Activated CD8-positive, alpha-beta T cell treated with anti-CD3 and anti-CD28 coated beads for 36 hours (primary cell): Measurements from ENCODE around the gene CYTH4. TPM values are rescaled to one million over a fixed set of nuclear protein-coding genes. Genes with fewer than 3 reads are reported as not detected.

Source experiments
- ATAC-seq: fragments of 200-7000 bp; cut with Tn5 transposase; one replicate; pipeline ENCODE4 v1.10.0; 2021; ENCODE audit warnings: mild to moderate bottlenecking, moderate library complexity
- CTCF ChIA-PET: fragments of 350-600 bp; sonication (Branson Sonifier 250); formaldehyde crosslinking; loops from one replicate; lab custom pipeline; 2021; ENCODE audit warnings: antibody characterized with exemption; lab: Charles Lee
- POLR2A ChIA-PET: fragments of 350-600 bp; sonication (Branson Sonifier 250); formaldehyde crosslinking; loops from one replicate; lab custom pipeline; 2021; ENCODE audit warnings: antibody characterized with exemption; lab: Charles Lee
- DNase-seq: peaks from one replicate; pipeline ENCODE4 v3.0.0-alpha.2; 2020
- H3K27ac Mint-ChIP-seq: one replicate; pipeline ENCODE4 v1.8.0; 2021; ENCODE audit warnings: mild to moderate bottlenecking, mixed read lengths
- H3K27me3 Mint-ChIP-seq: one replicate; pipeline ENCODE4 v1.8.0; 2021; ENCODE audit warnings: mixed read lengths
- H3K36me3 Mint-ChIP-seq: one replicate; pipeline ENCODE4 v1.8.0; 2021; ENCODE audit warnings: low read depth, mixed read lengths
- H3K4me1 Mint-ChIP-seq: one replicate; pipeline ENCODE4 v1.8.0; 2021; ENCODE audit warnings: low read depth, mixed read lengths
- H3K4me3 Mint-ChIP-seq: one replicate; pipeline ENCODE4 v1.8.0; 2021; ENCODE audit warnings: mild to moderate bottlenecking, moderate library complexity, mixed read lengths
- H3K9me3 Mint-ChIP-seq: one replicate; pipeline ENCODE4 v1.8.0; 2021; ENCODE audit warnings: mixed read lengths
- intact Hi-C: fragments of 100-400 bp; cut with micrococcal nuclease; formaldehyde crosslinking; loops from one replicate; pipeline ENCODE4 v1.10.0; 2022
- total RNA-seq, 2 experiments: library from RNA; stranded (reverse); gene quantifications; one replicate each; pipeline ENCODE4 v1.2.3, GENCODE V29; 2021
- TF ChIP-seq, protein P1 (sequence below): fragments of 200-600 bp; IDR thresholded peaks from one replicate; pipeline ENCODE4 v1.8.0; 2022; ENCODE audit warnings: antibody characterized with exemption, mild to moderate bottlenecking

CYTH4 gene
- total RNA-seq, 2 experiments from 2014 or later: 33.2 to 33.4 TPM

DNA sequence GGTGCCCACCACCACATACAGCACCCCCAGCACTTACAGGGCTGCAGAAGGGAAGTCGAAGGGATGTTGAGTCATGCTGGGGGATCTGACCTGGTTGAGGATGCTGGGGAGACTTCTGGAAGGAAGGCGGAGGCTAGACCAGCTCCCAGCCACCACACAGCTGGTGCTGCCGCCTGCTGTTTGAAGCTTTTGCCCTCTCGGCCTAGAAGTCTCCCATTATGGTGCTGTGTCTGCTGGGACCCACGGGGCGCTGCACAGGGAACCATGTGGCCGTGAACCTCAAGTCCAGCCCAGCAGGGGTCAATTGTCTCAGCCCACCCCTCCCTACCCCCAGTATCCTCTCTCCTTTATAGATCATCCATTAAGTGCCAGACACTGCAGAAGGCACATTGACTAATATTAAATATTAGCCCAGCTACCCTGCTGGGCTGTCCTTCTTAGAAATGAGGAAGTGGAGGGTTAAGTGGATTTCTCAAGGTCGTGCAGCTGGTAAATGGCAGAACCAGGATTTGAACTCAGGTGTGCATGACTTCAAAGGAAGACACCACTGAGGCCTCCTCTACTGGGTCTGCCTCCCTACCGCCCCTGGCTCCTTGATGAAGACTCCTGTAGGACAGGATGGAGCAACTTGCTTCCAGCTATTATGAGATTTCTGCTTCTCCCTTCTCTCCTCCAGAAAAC, 49.7 kb downstream of the CYTH4 start:
- intact Hi-C loops: no loop called here
- Mint-ChIP-seq H3K27me3 (peaks cover 49% of the 10 kb centered on the region), H3K4me3 (no peak overlapping the region), H3K36me3 (no peaks in the 10 kb centered on the region), H3K4me1 (peaks cover 10% of the 10 kb centered on the region), H3K9me3 (no peaks in the 10 kb centered on the region), H3K27ac (no peak overlapping the region)
- ATAC-seq (no peak), DNase-seq (no peak)
- POLR2A ChIA-PET: interaction anchor here (0.6 kb wide), 1 partner anchor 170 kb away, joined by 3 read pairs; no protein-coding TSS in a partner anchor
- CTCF ChIA-PET: interaction anchor here (1.0 to 1.6 kb wide), 3 partner anchors 16 to 126 kb away, joined by 3 to 6 read pairs (median 3); no protein-coding TSS in a partner anchor
- TF ChIP-seq, protein P1, sequence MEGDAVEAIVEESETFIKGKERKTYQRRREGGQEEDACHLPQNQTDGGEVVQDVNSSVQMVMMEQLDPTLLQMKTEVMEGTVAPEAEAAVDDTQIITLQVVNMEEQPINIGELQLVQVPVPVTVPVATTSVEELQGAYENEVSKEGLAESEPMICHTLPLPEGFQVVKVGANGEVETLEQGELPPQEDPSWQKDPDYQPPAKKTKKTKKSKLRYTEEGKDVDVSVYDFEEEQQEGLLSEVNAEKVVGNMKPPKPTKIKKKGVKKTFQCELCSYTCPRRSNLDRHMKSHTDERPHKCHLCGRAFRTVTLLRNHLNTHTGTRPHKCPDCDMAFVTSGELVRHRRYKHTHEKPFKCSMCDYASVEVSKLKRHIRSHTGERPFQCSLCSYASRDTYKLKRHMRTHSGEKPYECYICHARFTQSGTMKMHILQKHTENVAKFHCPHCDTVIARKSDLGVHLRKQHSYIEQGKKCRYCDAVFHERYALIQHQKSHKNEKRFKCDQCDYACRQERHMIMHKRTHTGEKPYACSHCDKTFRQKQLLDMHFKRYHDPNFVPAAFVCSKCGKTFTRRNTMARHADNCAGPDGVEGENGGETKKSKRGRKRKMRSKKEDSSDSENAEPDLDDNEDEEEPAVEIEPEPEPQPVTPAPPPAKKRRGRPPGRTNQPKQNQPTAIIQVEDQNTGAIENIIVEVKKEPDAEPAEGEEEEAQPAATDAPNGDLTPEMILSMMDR: no peak

DNA sequence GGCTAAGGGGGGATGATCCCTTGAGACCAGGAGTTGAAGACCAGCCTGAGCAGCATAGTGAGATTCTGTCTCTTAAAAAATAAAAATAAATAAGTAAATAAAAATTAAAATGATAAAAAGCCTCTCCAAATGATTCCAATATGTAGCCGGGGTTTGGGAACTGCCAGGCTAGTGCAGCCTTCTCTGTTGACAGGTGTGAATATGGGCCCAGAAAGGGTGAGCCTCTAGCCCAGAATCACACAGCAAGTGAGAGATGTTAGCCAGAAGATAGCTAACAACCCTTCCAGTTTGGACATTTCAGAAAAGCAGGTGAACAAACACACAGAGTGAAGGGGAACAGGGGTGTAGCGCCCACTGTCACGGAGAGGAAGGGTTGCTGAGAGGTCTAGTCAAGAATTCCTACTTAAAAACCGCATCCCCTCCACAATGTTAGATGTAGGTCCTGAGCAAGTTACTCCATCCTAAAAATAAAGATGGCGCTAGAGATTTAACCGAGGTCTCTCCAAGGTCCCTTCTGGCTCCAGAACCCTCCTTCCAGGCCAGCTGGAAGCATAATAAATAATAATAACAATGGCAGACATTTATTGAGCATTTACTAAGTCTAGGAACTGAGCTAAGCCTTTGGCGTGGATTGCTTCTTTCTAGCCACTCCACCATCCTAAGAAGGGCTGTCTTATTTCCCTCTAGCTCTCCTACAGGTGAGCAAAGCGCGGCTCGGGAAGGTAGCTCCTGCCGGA, 51.6 kb downstream of the CYTH4 start:
- Mint-ChIP-seq H3K27ac (no peak overlapping the region), H3K27me3 (peaks cover 43% of the 10 kb centered on the region), H3K4me1 (peaks cover 10% of the 10 kb centered on the region), H3K4me3 (no peak overlapping the region), H3K9me3 (no peaks in the 10 kb centered on the region), H3K36me3 (no peaks in the 10 kb centered on the region)
- CTCF ChIA-PET: interaction anchor here (0.7 to 2.4 kb wide), 8 partner anchors 10 to 233 kb away, joined by 3 to 16 read pairs (median 4); no protein-coding TSS in a partner anchor
- ATAC-seq (no peak), DNase-seq (no peak)
- intact Hi-C loops: no loop called here
- POLR2A ChIA-PET: interaction anchor here (0.6 kb wide), 1 partner anchor 17 kb away, joined by 3 read pairs; no protein-coding TSS in a partner anchor
- TF ChIP-seq, protein P1: no peak

DNA sequence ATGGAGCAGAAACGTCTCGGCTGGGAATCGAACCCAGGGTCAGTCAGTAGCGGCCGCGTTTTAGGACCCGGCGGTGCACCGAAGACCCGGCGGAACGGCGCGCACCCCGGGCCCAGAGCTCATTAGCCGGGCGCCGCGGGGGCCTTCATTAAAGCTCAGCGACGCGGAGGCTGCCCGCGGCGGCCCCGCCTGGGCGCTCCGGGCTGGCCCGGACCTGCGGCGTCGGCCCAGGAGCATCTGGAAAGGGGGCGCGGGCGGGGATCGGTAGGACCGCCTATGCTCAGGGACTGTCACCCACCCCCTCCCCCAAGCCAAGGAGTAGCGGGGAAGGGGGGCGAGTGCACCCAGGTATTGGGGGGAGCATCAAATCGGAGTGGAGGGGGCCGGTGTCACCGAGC, 52.2 kb downstream of the CYTH4 start:
- intact Hi-C loops: no loop called here
- DNase-seq (no peak), ATAC-seq (no peak)
- Mint-ChIP-seq H3K27me3 (peaks cover 40% of the 10 kb centered on the region), H3K4me1 (peaks cover 10% of the 10 kb centered on the region), H3K4me3 (no peak overlapping the region), H3K36me3 (no peaks in the 10 kb centered on the region), H3K27ac (no peak overlapping the region), H3K9me3 (no peaks in the 10 kb centered on the region)
- ChIA-PET POLR2A (interaction anchor here (0.6 kb wide), 1 partner anchor 16 kb away, joined by 3 read pairs; no protein-coding TSS in a partner anchor), CTCF (interaction anchor here (0.7 to 2.4 kb wide), 8 partner anchors 10 to 232 kb away, joined by 3 to 16 read pairs (median 4); no protein-coding TSS in a partner anchor)
- TF ChIP-seq, protein P1: no peak

DNA sequence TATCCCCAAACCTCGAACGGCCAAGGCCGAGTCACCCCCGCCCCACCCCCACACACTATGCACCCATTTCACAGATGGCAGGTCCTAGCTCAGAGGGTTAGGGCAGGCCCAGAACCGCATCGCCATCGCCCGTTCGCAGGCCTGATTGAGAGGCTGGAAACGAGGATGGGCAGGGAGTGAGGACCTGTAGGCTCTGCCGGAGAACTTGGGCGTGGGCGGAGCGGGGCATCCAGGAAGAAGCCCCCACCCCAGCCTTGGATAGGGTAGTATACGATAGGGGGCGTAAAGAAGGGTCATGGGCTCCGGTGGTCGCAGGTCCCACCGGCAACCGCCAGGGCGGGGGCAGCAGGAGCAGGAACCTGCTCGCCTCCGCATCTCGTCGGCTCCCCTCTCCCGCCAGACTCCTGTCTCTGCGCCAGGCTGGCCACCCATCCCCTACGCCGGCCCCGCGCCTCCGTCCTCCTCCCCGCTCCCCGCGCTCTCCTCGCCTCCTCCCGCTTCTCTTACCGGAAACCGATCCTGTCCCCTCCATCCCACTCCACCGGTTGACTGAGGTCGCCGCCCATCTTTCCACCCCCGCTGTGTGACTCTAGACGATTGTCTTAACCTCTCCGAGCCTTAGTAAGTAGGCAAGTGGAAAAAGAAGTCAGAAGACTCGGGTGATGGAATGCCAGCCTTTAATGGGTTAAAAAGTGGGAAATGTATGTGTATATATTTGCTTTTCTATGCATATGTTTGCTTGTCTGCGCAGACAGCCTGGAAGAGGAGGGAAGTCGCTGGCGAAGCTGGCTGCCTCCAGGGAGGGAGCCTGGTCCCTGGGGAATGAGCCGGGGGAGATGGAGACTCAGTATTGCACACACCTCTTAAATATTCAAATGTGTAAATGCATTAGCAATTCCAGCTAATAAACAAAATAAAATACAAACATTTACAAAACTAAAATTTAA, 52.8 kb downstream of the CYTH4 start:
- H3K9me3 Mint-ChIP-seq: no peaks in the 10 kb centered on the region
- DNase-seq (no peak), ATAC-seq (no peak)
- peaks cover 10% of the 10 kb centered on the region for H3K4me1 Mint-ChIP-seq
- no peak overlapping the region for H3K27ac Mint-ChIP-seq
- ChIA-PET CTCF (interaction anchor here (1.0 to 2.4 kb wide), 5 partner anchors 11 to 232 kb away, joined by 3 to 16 read pairs (median 4); no protein-coding TSS in a partner anchor), POLR2A (no interaction called here)
- no peaks in the 10 kb centered on the region for H3K36me3 Mint-ChIP-seq
- H3K27me3 Mint-ChIP-seq: peaks cover 34% of the 10 kb centered on the region
- no peak overlapping the region for H3K4me3 Mint-ChIP-seq
- intact Hi-C loops: no loop called here
- TF ChIP-seq, protein P1: no peak
